DMS 273 (cell line): ENCODE results near the gene ZNF724.
A peak's percentile ranks its signal among the peaks of the same experiment; 100 is the strongest.
"Not testable (repeated sequence)": the region's sequence is repeated elsewhere in the genome, so short reads cannot be mapped to it uniquely, and the experiment has no call there.

Experiments
- DNase-seq: peaks from one replicate; lab custom pipeline; 2025; ENCODE audit not compliant: unreplicated experiment; lab: John Stamatoyannopoulos, UW

Gene ZNF724

DNA sequence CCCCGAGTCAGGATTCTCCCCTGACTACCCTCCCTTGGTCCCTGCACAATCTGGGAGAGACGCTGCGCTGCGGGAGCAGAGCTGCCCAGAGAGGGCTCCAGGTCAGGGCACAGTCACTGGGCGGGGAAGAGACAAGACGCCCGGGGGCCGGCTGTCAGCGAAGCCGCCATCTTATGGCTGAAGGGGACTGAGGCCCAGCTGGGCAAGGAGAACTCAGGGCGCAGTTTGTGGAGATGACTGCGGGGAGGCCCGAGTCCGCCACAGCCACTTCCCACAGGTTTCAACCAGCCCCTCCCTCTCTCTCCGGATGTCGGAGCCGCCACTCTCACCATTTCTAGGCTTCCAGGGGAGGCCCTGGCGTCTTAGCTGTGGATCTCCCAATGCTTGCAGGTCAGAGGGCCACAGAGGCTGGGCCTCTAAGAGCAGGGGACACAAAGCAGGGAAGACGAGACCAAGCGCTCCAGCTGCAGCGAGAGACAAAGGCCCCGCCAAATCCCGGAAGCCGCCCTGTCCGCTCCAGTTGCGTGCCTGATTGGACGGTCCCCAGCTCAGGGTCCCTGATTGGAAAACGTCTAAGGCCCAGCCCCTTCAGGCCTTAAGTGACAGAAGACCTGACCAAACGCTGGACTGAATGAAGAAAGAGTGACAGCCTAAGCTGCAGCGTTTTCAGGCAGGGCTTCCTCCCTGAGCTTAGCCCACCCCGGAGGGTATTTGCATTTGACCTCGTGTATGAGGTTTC lies at the start of gene ZNF724:
Gene ZNF724, minus strand, starts transcription at position 484 of the 739 bp plus-strand sequence. Its CDS starts 152 bp downstream, at position 332.
- peak; percentile 99 for DNase-seq

DNA sequence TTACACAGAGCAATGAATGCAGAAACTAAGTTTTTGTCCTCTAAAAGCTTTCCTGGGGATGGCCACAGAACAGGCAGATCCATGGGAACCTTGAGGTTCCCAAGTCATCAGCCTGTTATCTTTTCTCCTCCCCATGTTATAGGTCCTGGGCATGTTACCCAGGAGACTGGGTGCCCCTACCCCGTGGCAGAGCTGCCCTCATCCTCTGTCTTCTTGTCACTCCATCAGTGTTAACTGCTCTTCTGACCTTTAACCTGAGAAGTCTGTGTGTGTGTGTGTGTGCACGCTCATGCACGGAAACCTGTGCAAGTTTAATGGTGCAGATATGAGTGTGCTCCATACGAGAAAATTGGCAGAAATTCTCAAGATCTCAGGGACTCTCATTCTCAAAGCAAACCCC lies 43.9 kb upstream of the ZNF724 start:
- no peak for DNase-seq

DNA sequence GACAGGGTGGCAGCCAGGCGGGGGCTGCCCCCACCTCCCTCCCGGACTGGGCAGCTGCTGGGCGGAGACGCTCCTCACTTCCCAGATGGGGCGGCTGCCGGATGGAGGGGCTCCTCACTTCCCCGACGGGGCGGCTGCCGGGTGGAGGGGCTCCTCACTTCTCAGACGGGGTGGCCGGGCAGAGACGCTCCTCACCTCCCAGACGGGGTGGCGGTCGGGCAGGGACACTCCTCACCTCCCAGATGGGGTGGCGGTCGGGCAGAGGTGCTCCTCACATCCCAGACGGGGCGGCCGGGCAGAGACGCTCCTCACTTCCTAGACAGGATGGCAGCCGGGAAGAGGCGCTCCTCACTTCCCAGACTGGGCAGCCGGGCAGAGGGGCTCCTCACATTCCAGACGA lies 39.8 kb upstream of the ZNF724 start:
- DNase-seq = not testable (repeated sequence)

DNA sequence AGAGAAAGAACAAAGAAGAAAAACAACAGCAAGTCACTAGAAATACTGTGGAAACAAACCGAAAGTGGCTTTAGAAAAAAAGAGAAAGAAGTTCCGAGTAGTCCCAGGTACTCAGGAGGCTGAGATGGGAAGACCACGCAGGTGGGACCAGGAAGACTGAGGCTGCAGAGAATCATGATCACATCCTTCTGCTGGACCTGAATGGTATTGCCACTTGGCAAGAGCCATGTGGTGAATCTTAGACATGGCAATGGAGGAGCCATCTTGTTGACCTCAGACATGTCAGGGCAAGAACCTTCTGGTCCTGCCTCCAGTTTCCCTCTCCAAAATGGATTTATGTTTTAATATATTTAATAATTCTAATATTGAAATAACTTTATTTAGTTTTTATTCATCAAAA lies 37.4 kb upstream of the ZNF724 start:
- peak; percentile 35 for DNase-seq

DNA sequence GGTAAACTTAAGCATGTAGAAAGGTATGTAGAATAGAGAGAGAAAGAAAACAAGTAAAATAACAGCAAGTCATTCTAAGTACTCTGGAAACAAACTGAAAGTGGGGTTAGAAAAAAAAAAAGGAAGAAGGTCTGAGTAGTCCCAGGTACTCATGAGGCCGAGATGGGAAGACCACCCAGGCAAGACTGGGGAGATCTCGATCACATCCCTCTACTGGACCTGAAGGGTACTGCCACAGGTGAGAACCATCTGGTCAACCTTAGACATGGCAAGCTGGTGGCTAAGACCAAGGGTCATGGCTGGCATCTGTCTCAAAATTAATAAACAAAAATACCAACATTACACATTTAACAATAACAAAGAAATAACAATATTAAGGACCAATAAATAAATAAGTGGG lies 36.3 kb upstream of the ZNF724 start:
- DNase-seq = peak; percentile 44

DNA sequence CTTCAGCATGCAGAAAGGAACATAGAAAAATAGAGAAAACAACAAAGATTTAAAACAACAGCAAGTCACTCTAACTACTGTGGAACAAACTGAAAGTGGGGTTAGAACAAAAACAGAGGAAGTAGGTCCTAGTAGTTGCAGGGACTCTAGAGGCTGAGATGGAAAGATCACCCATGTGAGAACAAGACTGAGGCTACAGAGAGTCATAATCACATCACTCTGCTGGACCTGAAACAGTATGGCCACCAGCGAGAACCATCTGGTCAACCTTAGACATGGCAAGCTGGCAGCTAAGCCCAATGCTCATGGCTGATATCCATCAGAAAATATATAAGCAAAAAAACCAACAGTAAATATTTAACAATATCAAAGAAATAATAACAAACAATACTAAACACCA lies 35.8 kb upstream of the ZNF724 start:
- DNase-seq = peak; percentile 5

DNA sequence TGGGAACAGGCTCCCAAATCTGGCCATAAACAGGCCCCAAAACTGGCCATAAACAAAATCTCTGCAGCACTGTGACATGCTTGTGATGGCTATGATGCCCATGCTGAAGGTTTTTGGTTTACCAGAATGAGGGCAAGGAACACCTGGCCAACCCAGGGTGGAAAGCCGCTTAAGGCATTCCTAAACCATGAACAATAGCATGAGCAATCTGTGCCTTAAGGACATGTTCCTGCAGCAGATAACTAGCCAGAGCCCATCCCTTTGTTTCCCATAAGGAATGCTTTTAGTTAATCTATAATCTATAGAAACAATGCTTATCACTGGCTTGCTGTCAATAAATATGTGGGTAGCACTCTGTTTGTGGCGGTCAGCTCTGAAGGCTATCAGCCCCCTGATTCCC lies 35.1 kb upstream of the ZNF724 start:
- DNase-seq = not testable (repeated sequence)

DNA sequence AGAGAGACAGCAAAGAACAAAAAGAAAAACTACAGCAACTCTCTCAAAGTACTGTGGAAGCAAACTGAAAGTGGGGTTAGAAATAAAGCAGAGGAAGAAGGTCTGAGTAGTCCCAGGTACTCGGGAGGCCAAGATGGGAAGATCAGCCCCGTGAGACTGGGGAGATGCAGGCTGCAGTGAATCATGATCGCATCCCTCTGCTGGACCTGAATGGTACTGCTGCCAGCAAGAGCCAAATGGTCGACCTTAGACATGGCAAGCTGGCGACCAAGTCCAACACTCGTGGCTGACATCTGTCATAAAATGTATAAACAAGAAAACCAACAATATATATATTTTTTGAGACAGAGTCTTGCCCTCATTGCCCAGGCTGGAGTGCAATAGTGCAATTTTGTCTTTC lies 33.7 kb upstream of the ZNF724 start:
- peak; percentile 84 for DNase-seq

DNA sequence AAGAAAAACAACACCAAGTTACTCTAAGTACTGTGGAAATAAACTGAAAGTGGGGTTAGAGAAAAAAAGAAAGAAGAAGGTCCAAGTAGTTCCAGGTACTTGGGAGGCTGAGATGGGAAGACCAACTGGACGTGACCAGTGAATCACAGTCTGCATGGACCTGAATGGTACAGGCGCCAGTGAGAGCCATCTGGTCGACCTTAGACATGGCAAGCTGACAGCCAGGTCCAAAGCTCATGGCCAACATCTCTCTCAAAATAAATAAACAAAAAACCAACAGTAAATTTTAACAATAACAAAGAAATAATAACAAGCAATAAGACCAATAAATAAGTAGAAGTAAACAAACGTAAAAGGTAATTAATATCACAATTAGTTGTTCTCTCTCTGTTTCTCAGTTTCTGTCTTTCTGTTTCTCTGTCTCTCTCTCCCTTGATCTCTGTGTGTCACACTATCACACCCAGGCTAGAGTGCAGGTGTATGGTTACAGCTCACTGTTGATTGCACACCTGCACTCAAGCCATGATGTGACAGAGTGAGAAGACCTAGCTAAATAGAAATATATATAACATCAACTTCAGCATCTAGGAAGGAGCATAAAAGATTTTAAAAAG lies 31.6 kb upstream of the ZNF724 start:
- DNase-seq = peak; percentile 10

DNA sequence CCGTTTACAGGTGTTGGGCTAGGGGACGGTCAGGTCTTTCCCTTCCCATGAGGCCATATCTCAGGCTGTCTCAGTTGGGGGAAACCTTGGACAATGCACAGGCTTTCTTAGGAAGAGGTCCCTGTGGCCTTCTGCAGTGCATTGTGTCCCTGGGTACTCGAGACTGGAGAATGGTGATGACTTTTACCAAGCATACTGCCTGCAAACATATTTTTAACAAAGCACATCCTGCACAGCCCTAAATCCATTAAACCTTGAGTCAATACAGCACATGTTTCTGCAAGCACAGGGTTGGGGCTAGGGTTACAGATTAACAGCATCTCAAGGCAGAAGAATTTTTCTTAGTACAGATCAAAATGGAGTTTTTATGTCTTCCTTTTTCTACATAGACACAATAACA lies 27.9 kb upstream of the ZNF724 start:
- not testable (repeated sequence) for DNase-seq

DNA sequence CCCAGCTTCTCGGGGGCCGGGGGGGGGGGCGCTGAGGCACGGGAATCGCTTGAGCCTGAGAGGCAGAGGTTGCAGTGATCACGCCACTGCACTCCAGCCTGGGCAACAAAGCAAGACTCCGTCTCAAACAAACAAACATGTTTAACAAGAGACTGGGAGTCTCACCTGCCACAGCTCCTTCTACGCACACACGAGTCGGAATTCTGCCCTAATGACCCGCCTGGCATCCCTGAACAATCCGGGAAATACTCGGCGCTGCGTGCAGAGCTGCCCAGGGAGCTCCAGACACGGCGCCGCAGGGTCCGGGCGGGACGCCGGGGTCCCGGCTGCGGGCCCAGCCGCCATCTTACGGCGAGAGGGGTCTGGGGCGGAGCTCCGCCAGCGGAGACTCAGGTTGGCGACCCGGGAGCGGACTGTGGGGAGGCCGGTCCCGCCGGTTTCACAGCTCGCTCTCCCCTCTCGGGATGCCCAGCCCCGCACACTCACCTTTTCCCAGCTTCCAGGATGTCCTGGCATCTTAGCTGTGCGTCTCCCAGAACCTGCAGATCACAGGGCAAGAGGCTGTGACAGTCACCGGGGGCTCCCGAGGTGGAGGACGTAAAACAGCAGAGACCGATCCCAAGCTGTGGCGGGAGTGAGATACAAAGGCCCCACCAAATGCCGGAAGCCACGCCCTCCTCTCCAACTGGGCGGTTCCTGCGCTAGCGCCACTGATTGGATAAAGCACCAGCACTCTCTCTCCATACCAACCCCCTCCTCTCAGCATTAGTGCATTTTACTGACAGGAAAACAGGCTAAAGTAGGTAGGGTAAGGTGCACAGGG lies 23.6 kb upstream of the ZNF724 start:
- DNase-seq = peak; percentile 96

DNA sequence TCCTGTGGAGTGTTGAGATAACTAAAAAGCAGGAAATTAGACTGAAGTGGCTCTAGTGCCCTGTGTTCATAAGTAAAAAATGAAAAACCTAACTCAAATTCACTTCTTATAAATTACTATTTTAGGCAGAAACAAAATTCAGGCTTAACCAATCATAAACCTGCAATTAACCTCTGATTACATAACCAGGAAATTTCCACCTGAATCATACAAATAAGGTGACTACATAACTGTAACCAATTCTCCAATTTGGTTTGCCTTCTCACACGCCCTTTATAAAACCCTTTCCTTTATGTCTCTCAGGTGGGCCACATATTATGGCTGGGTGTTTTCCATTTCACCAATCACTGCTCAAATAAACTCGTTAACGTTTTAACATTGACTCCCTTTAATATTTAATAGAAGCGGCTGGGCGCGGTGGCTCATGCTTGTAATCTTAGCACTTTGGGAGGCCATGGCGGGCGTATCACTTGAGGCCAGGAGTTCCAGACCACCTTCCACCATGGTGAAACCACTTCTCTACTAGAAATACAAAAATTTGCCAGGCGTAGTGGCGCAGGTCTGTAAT lies 22.9 kb upstream of the ZNF724 start:
- peak; percentile 60 for DNase-seq

DNA sequence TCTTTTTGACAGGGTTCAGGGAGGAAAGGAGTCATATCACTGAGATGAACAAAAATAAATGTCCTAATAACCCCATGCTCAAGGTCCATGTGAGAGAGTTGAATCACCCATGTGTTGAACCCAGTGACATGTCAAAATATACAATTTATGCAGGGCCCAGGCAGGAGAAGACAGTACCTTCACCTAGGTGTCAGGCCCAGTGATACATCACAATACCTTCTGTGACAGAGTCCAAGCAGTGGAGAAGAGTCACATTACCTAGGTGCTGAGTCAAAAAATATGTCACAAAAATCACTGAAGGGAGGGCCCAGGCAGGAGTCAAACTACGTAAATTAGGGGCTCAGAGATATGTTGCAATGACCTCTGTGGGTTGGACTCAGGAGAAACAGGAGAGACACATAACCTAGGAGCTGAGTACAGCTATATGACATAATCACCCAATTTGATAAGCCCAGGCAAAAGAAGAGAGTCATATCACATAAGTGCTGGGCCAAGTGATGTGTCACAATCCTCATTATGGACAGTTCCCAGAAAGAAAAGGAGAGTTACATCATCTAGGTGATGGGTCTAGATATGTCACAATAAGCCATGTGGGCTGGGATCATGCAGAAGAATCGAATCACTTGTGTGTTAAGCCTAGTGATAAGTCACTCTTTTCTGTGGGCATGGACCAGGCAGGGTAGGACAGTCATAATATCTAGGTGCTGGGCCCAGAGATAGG lies 13.8 kb upstream of the ZNF724 start:
- DNase-seq = no peak

DNA sequence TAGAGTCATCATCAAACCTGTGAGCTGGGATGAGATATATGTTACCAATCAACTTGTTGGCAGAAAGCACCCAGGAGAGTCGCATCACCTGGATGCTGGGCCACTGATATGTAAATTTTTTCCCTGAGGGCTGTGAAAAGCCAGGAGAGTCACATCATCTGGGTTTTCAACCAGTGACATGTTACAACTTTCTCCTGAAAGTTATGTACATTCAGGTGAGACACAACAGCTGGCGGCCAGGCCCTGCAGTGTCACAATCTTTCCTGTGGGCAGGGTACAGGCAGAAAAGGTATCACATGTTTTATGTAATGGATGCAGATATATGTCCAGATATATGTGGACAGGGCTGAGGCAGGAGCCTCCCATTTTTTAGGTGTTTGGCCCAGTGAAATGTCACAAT lies 13.2 kb upstream of the ZNF724 start:
- no peak for DNase-seq

DNA sequence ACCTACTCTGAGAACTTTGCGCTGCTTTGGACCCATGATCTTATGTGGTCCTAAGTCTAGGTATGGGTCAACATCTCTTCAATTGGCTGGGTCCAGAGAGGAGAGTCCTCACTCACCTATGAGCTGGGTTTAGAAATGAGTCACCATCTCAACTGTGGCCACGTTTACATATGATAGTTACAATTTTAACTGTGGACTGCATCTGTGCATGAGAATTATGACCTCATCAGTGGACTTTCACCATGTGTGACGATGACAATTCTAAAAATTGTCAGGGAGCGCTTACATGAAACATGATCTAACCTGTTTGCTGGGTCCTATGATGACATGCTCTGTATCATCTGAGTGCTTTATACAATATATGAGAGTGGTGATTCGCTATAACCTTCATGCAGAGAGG lies 12.7 kb upstream of the ZNF724 start:
- DNase-seq = no peak

DNA sequence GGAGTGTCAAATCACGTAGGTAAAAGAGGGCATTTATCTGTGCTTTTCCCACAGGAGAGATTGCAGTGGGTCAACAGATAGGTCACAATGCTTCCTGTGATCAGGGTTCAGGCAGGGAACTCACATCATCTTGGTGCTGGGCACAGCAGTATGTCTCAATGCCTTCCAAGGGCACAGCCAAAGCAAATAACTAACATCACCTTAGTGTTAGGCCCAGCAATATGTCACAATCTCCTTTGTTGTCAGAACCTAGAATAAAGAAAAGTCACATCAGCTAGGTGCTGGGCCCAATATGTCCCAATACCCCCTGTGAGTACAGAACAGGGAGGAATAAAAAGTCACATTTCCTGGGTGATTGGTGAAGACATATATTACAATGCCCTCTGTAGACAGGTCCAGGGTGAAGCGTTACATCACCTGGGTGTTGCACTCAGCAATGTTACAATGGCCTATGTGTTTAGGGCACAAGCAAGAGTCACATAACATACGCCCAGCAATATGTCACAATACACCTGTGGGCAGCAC lies 11.4 kb upstream of the ZNF724 start:
- no peak for DNase-seq

DNA sequence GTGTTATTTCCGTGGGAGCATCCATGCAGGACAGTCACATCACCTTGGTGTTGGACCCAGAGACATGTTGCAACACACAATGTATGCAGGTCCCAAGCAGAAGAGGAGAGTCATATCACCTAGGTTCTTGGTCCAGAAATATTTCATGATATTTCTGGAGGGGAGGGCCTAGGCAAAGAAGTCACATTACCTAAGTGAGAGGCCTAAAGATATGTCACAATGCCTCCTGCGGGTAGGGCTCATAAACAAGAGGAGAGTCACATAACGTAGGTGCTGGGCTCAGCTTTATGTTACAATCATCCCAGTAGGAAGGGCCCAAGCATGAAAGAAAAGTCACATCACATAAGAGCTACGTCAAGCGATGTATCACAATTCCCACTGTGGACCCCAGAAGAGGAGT lies 10.8 kb upstream of the ZNF724 start:
- no peak for DNase-seq

DNA sequence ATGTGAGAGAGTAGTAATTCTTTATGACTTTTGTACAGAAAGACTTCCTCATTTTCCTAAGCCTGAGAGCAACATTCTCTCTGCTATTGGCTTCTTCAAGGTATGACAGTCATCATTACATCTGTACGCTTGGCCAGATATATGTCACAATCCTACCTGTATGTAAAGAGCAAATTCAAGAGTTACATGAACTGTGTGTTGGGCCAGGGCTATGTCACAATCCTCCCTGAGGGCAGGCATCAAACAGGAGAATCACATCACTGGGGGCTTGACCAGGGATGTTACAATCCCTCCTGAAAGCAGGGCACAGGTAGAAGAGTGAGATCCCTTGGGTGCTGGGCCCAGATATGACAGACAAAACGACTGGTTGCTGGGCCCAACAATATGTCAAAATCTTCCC lies 9.8 kb upstream of the ZNF724 start:
- DNase-seq = no peak

DNA sequence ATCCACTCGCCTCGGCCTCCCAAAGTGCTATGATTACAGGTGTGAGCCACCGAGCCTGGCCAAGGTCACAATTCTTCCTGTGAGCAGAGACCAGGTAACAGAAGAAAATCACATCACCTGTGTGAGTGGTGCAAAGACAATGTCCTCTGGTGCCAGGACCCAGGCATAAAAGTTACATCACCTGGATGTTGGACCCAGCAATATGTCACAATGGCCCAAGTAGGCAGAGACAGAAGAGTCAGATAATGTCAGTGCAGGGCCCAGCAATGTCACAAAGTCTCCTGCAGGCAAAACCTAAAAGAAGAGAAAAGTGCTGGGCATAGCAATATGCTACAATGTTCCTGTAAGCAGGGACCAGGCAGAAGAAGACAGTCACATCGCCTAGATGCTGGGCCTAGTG lies 5.5 kb upstream of the ZNF724 start:
- DNase-seq = no peak

DNA sequence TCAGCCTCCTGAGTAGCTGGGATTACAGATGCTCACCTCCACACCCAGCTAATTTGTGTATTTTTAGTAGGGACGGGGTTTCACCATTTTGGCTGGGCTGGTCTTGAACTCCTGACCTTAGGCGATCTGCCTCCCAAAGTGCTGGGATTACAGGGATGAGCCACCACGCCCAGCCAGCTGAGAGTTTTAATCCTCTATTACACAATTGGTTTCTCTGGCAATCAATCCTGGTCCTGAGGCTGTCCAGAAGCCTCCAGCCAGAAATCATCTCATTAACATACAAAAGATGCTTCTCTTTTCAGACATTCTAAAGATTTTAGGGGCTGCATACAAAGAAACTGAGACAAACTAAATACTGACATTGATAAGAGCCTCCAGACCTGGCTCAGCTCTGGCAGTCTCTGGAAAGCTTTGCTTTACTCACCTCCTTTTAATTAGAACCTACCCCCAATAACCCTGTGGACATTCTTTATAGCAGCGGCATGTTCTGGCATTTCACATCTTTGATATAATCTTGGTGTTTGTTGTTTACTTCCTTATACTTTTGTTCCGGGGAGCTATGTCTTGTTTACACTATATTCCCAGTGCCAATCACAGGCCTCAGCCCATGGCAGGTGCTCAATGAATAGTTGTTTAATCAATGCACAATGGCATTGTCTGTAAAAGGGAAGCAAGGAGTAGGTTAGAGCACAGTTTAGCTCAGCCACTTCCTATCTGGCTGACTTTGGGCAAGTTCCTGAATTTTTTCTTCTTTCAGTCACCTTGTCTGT lies 4.1 kb upstream of the ZNF724 start:
- DNase-seq = no peak
